DND-41 (cell line): ENCODE results near the gene SMIM35.

Experiments used
- ATAC-seq: fragments of 200-7000 bp; cut with Tn5 transposase; 3 replicates; pipeline ENCODE4 v1.9.1; 2021; ENCODE audit warnings: low read depth; ENCODE audit not compliant: insufficient read depth
- DNase-seq: peaks from one replicate; pipeline ENCODE4 v3.0.0-alpha.2; 2020
- H2AFZ ChIP-seq: 2 replicates; pipeline ENCODE4 v1.6.0; 2012; ENCODE audit warnings: low read depth, low read length
- H3K27ac ChIP-seq: 2 replicates; pipeline ENCODE4 v1.5.1; 2012; ENCODE audit warnings: low read length, inconsistent platforms
- H3K27me3 ChIP-seq: fragments of 200-600 bp; sonication (generic); 2 replicates; pipeline ENCODE4 v1.6.0; 2012; ENCODE audit warnings: low read length, mild to moderate bottlenecking, inconsistent platforms; ENCODE audit not compliant: insufficient read depth, poor library complexity
- H3K36me3 ChIP-seq: 2 replicates; pipeline ENCODE4 v1.5.1; 2012; ENCODE audit warnings: low read length, inconsistent platforms; ENCODE audit not compliant: insufficient read depth
- H3K4me1 ChIP-seq: 2 replicates; pipeline ENCODE4 v1.5.1; 2012; ENCODE audit warnings: mild to moderate bottlenecking, low read length; ENCODE audit not compliant: insufficient read depth
- H3K4me2 ChIP-seq: 2 replicates; pipeline ENCODE4 v1.6.0; 2012; ENCODE audit warnings: mild to moderate bottlenecking, moderate library complexity, low read length, inconsistent platforms; ENCODE audit not compliant: insufficient read depth
- H3K4me3 ChIP-seq, 2 experiments: fragments of 200-600 bp in 1 of 2; shearing (Covaris generic) in 1 of 2; 2 replicates each; pipeline ENCODE4 v1.5.1; 2012 to 2016; ENCODE audit warnings: inconsistent platforms in 2 of 2, low read length in 2 of 2, mild to moderate bottlenecking in 2 of 2, low read depth in 1 of 2, moderate library complexity in 1 of 2
- H3K79me2 ChIP-seq: 2 replicates; pipeline ENCODE4 v1.6.0; 2012; ENCODE audit warnings: low read length, inconsistent platforms; ENCODE audit not compliant: insufficient read depth
- H3K9ac ChIP-seq: 2 replicates; pipeline ENCODE4 v1.6.0; 2012; ENCODE audit warnings: low read depth, mild to moderate bottlenecking, inconsistent platforms, low read length, moderate library complexity
- H3K9me3 ChIP-seq: 2 replicates; pipeline ENCODE4 v1.5.1; 2012; ENCODE audit warnings: low read length, moderate library complexity, mild to moderate bottlenecking, inconsistent platforms; ENCODE audit not compliant: insufficient read depth, severe bottlenecking
- H4K20me1 ChIP-seq: 2 replicates; pipeline ENCODE4 v1.6.0; 2012; ENCODE audit warnings: low read length; ENCODE audit not compliant: insufficient read depth
- CTCF ChIP-seq: IDR thresholded peaks from 2 replicates; pipeline ENCODE4 v1.5.1; 2012; ENCODE audit warnings: borderline replicate concordance, low read length, moderate library complexity, mild to moderate bottlenecking; ENCODE audit not compliant: poor library complexity, severe bottlenecking; ENCODE audit errors: extremely low read depth
- EZH2 ChIP-seq: IDR thresholded peaks from 3 replicates; pipeline ENCODE4 v1.6.1; 2012; ENCODE audit warnings: borderline replicate concordance, low read depth, mild to moderate bottlenecking, moderate library complexity, low read length, inconsistent platforms; ENCODE audit not compliant: severe bottlenecking

SMIM35 gene

GRCh38 chr11:118059246-118059940 is 27.4 kb downstream of the SMIM35 start:
- no peak for TF ChIP-seq EZH2
- no peak for TF ChIP-seq CTCF
- no peak overlapping the region for H3K4me2 ChIP-seq
- no peak overlapping the region for H3K9ac ChIP-seq
- DNase-seq (no peak), ATAC-seq (no peak; the same call in 2 of the 3 replicates)
- no peaks in the 10 kb centered on the region for H3K4me1 ChIP-seq
- no peaks in the 10 kb centered on the region for H3K79me2 ChIP-seq
- no peak overlapping the region for H3K27ac ChIP-seq
- H3K9me3 ChIP-seq = no peaks in the 10 kb centered on the region
- no peaks in the 10 kb centered on the region for H3K36me3 ChIP-seq
- H3K4me3 ChIP-seq = no peak overlapping the region
- H2AFZ ChIP-seq = no peak overlapping the region
- H4K20me1 ChIP-seq = no peaks in the 10 kb centered on the region
- H3K27me3 ChIP-seq = no peaks in the 10 kb centered on the region

- Histone ChIP-seq H3K36me3 (no peaks in the 10 kb centered on the region), H2AFZ (no peak overlapping the region), H3K4me1 (no peaks in the 10 kb centered on the region; the same call in 1 of the 2 replicates), H3K27me3 (no peaks in the 10 kb centered on the region), H3K27ac (no peak overlapping the region), H3K4me3 (no peak overlapping the region), H4K20me1 (no peaks in the 10 kb centered on the region), H3K4me2 (no peak overlapping the region), H3K9me3 (no peaks in the 10 kb centered on the region), H3K9ac (no peak overlapping the region), H3K79me2 (no peaks in the 10 kb centered on the region)
- TF ChIP-seq CTCF (no peak), EZH2 (no peak)
- no peak for DNase-seq
- no peak for ATAC-seq
These were observed 28.2 kb downstream of the SMIM35 start for GRCh38 chr11:118058311-118059245.

- Histone ChIP-seq H3K4me2 (no peak overlapping the region), H4K20me1 (no peaks in the 10 kb centered on the region), H3K27ac (no peak overlapping the region), H3K27me3 (no peaks in the 10 kb centered on the region), H3K79me2 (no peaks in the 10 kb centered on the region), H2AFZ (no peak overlapping the region), H3K9me3 (no peaks in the 10 kb centered on the region), H3K4me1 (peaks cover 2% of the 10 kb centered on the region; the same call in 1 of the 2 replicates), H3K36me3 (no peaks in the 10 kb centered on the region), H3K4me3 (no peak overlapping the region), H3K9ac (no peak overlapping the region)
- ATAC-seq (no peak), DNase-seq (no peak)
- no peak for TF ChIP-seq CTCF
- TF ChIP-seq EZH2 = no peak
These were observed 29.3 kb downstream of the SMIM35 start for GRCh38 chr11:118057251-118058145.
